ENCODE results near the gene DCLK3.

Gene DCLK3, protein sequence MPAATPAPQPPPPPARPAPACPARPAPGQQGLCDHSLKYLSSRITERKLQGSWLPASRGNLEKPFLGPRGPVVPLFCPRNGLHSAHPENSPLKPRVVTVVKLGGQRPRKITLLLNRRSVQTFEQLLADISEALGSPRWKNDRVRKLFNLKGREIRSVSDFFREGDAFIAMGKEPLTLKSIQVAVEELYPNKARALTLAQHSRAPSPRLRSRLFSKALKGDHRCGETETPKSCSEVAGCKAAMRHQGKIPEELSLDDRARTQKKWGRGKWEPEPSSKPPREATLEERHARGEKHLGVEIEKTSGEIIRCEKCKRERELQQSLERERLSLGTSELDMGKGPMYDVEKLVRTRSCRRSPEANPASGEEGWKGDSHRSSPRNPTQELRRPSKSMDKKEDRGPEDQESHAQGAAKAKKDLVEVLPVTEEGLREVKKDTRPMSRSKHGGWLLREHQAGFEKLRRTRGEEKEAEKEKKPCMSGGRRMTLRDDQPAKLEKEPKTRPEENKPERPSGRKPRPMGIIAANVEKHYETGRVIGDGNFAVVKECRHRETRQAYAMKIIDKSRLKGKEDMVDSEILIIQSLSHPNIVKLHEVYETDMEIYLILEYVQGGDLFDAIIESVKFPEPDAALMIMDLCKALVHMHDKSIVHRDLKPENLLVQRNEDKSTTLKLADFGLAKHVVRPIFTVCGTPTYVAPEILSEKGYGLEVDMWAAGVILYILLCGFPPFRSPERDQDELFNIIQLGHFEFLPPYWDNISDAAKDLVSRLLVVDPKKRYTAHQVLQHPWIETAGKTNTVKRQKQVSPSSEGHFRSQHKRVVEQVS
- total RNA-seq: 0 to 0.06 (median 0) reads per million in 9 experiments

- H3K27ac Mint-ChIP-seq: no peak within 1 kb of the TSS
- H3K9me3 Mint-ChIP-seq: no peaks in the 10 kb centered on the region
- peaks cover 5 to 7% of the 10 kb centered on the region in 2 donors for H3K4me1 Mint-ChIP-seq (ENCODE audit: low read depth in 2 of 2)
- no peaks in the 10 kb centered on the region for H3K36me3 Mint-ChIP-seq (ENCODE audit: insufficient read depth)
- DNase-seq (no peak), ATAC-seq (replicated peaks) (no peak)
- H3K4me3 Mint-ChIP-seq: peak within 1 kb of the TSS; percentile 48 to 66
- peaks cover 76 to 92% of the 10 kb centered on the region in 2 donors for H3K27me3 Mint-ChIP-seq
Observed at GRCh38 chr3:36763850-36764703, at the start of gene DCLK3. DCLK3 (minus strand) TSS chr3:36764553; CDS start chr3:36764263, 290 bp downstream.

GRCh38 chr3:36813305-36813704, 49.0 kb upstream of the DCLK3 start:
- DNase-seq: no peak
- peaks cover under 1 to 5% of the 10 kb centered on the region in 2 donors for H3K27me3 Mint-ChIP-seq
- no peaks in the 10 kb centered on the region for H3K36me3 Mint-ChIP-seq (ENCODE audit: insufficient read depth)
- peak overlapping the region in 1 of 2 donors; percentile 50 for H3K27ac Mint-ChIP-seq
- no peak for ATAC-seq (replicated peaks)
- no peaks in the 10 kb centered on the region for H3K9me3 Mint-ChIP-seq
- H3K4me1 Mint-ChIP-seq (ENCODE audit: low read depth in 2 of 2): peaks cover 0 to 1% of the 10 kb centered on the region in 2 donors
- H3K4me3 Mint-ChIP-seq: no peak overlapping the region

DNA sequence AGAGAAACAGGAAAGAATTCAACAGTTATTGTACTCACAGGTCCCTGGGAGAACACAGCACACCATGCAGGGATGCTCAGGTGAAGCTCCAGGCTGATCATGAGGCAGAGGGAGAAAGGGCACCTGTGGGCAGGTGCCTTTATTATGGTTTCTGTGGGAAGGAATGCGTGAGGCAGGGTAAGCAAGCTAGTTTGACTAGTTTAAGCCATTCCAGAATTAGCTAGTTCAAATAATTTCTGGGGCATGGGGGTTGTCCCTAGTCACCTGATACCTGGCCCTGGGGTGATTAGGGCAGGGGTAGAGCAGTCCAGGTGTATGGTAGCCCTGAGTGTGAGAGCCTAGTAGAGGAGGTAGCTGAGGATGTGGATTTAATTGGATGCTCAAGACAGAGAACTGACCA, 47.9 kb upstream of the DCLK3 start:
- Mint-ChIP-seq H3K27ac (no peak overlapping the region), H3K9me3 (no peaks in the 10 kb centered on the region), H3K4me1 (ENCODE audit: low read depth in 2 of 2) (peaks cover 0 to 1% of the 10 kb centered on the region in 2 donors), H3K4me3 (no peak overlapping the region), H3K36me3 (ENCODE audit: insufficient read depth) (no peaks in the 10 kb centered on the region), H3K27me3 (peaks cover 11 to 12% of the 10 kb centered on the region in 2 donors)
- no peak for DNase-seq
- ATAC-seq (replicated peaks): no peak

- Mint-ChIP-seq H3K4me3 (no peak overlapping the region), H3K27me3 (peaks cover 16 to 17% of the 10 kb centered on the region in 2 donors), H3K4me1 (ENCODE audit: low read depth in 2 of 2) (no peaks in the 10 kb centered on the region), H3K27ac (no peak overlapping the region), H3K9me3 (no peaks in the 10 kb centered on the region), H3K36me3 (ENCODE audit: insufficient read depth) (no peaks in the 10 kb centered on the region)
- DNase-seq (no peak), ATAC-seq (replicated peaks) (no peak)
Observed at GRCh38 chr3:36811768-36812167, 47.4 kb upstream of the DCLK3 start.

DNA sequence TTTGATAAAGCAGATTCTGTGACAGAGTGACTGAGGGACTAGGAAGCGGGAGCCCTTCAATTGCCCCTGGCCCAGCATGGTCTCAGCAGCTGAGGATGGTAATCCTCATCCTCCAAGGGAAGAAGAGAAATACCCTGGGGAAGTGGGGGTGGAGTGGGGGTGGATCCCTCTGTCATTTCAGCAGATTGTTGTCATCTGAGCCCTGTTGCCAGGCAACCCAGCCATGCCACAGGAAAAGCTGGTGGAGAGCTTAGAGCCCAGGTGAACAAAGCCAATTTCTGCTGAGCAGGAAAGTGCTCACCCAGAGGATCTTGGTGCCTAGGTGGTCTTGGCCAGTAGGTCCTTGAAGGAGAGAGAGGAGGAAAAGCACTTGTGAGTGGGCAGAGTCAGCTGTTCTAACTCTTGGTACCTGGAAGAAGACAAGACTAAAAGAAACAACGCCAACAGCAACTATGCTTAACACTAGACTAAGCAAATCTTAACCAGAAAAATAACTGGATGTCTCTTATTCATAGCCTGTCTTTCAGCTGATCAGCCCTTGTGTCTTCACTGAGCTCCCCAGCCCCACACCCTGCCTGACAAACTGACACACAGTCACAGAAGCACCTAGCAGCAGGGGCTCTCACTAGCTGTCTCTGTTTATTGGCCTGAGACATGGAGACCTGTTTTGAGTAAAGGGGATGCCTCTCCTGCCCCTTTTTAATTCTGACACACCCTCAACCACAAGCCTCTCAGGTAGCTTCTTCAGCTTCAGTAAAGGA, 40.1 kb upstream of the DCLK3 start:
- Mint-ChIP-seq H3K4me1 (ENCODE audit: low read depth in 2 of 2) (no peaks in the 10 kb centered on the region), H3K27me3 (peaks cover 58 to 67% of the 10 kb centered on the region in 2 donors), H3K4me3 (no peak overlapping the region), H3K9me3 (no peaks in the 10 kb centered on the region), H3K36me3 (ENCODE audit: insufficient read depth) (no peaks in the 10 kb centered on the region), H3K27ac (no peak overlapping the region)
- ATAC-seq (replicated peaks) (no peak), DNase-seq (no peak)

GRCh38 chr3:36803091-36803791, 38.9 kb upstream of the DCLK3 start:
- Mint-ChIP-seq H3K4me1 (ENCODE audit: low read depth in 2 of 2) (no peaks in the 10 kb centered on the region), H3K36me3 (ENCODE audit: insufficient read depth) (no peaks in the 10 kb centered on the region), H3K9me3 (no peaks in the 10 kb centered on the region), H3K4me3 (no peak overlapping the region), H3K27me3 (peaks cover 52 to 66% of the 10 kb centered on the region in 2 donors), H3K27ac (no peak overlapping the region)
- no peak for ATAC-seq (replicated peaks)
- DNase-seq: no peak

DNA sequence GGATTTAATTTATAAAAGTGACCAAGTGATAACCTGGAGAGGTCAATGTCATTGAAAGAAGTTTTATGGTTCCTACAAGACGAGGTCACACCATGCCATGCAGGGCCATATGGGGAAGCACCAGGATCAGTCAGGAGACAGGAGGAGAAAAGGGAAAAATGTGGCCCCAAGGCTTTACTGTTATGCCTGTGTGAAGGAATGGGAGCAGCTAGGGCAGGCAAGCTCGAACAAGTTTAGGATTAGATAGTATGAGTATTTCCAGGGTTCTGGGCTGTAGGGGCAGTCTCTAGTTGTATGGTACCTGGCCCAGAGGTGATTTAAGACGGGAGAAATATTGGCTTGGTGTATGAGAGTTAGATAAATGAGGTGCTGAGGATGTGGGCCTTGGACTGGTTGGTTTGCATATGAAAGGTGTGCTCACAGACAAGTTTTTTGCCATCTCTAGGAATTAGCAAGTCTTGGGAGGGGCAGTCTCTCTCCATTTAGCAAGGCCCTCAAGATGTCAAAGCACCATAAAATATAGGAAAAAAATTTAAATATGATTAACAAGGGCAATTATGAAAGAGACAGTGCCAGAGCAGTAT, 36.3 kb upstream of the DCLK3 start:
- no peaks in the 10 kb centered on the region for H3K9me3 Mint-ChIP-seq
- H3K4me1 Mint-ChIP-seq (ENCODE audit: low read depth in 2 of 2): no peaks in the 10 kb centered on the region
- no peak overlapping the region for H3K4me3 Mint-ChIP-seq
- ATAC-seq (replicated peaks) (no peak), DNase-seq (no peak)
- H3K27ac Mint-ChIP-seq: no peak overlapping the region
- peaks cover 31 to 43% of the 10 kb centered on the region in 2 donors for H3K27me3 Mint-ChIP-seq
- no peaks in the 10 kb centered on the region for H3K36me3 Mint-ChIP-seq (ENCODE audit: insufficient read depth)

GRCh38 chr3:36796881-36797280, 32.5 kb upstream of the DCLK3 start:
- H3K27ac Mint-ChIP-seq: no peak overlapping the region
- H3K9me3 Mint-ChIP-seq: no peaks in the 10 kb centered on the region
- H3K4me1 Mint-ChIP-seq (ENCODE audit: low read depth in 2 of 2): no peaks in the 10 kb centered on the region
- peaks cover 22 to 24% of the 10 kb centered on the region in 2 donors for H3K27me3 Mint-ChIP-seq
- ATAC-seq (replicated peaks): no peak
- H3K36me3 Mint-ChIP-seq (ENCODE audit: insufficient read depth): no peaks in the 10 kb centered on the region
- H3K4me3 Mint-ChIP-seq: no peak overlapping the region
- no peak for DNase-seq

- DNase-seq (no peak), ATAC-seq (replicated peaks) (no peak)
- no peak overlapping the region for H3K4me3 Mint-ChIP-seq
- H3K36me3 Mint-ChIP-seq (ENCODE audit: insufficient read depth): no peaks in the 10 kb centered on the region
- no peaks in the 10 kb centered on the region for H3K4me1 Mint-ChIP-seq (ENCODE audit: low read depth in 2 of 2)
- peaks cover 23 to 24% of the 10 kb centered on the region in 2 donors for H3K27me3 Mint-ChIP-seq
- no peak overlapping the region for H3K27ac Mint-ChIP-seq
- H3K9me3 Mint-ChIP-seq: no peaks in the 10 kb centered on the region
Observed at GRCh38 chr3:36796161-36796560, 31.8 kb upstream of the DCLK3 start.

DNA sequence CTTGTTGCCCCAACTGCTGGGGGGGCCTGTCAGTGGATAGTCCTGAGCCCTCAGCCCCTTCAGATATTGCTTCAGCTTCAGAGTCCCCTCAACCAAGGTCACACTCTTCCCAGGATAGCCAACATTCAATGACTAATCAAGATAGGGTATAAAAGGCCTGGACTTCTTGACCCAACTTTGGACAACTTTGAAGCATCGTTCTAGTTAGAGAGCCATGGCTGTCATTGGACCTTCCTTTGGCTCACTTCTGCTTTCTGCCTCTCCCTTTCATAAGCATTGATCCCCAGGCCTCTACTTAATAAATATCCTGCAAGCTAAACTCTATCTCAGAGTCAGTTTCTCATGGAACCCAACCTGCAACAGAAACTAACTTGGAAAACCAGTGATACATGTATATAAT, 31.3 kb upstream of the DCLK3 start:
- Mint-ChIP-seq H3K27ac (no peak overlapping the region), H3K4me3 (no peak overlapping the region), H3K4me1 (ENCODE audit: low read depth in 2 of 2) (no peaks in the 10 kb centered on the region), H3K36me3 (ENCODE audit: insufficient read depth) (no peaks in the 10 kb centered on the region), H3K9me3 (no peaks in the 10 kb centered on the region), H3K27me3 (peaks cover 22 to 24% of the 10 kb centered on the region in 2 donors)
- DNase-seq (no peak), ATAC-seq (replicated peaks) (no peak)

- no peak for ATAC-seq (replicated peaks)
- H3K36me3 Mint-ChIP-seq (ENCODE audit: insufficient read depth): no peaks in the 10 kb centered on the region
- no peak for DNase-seq
Observed at GRCh38 chr3:36792342-36792741, 28.0 kb upstream of the DCLK3 start.

DNA sequence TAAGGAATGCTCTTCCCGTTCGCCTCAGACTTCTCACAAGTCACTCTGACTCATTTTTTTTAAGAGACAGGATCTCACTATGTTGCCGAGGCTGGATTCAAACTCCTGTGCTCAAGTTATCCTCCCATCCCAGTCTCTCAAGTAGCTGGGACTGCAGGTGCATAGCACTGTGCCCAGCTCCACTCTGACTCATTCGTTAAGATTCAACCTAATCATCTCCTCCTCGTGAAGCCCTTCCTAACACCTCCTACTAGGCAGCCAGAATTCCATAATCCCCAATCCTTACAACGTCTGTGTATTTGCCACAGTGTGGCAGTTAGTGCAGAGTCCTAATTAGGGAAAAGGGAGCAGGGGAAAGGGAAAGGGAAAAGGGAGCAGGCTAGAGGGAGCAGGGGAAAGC, 26.4 kb upstream of the DCLK3 start:
- Mint-ChIP-seq H3K27ac (no peak overlapping the region), H3K27me3 (peaks cover 17 to 23% of the 10 kb centered on the region in 2 donors), H3K36me3 (ENCODE audit: insufficient read depth) (no peaks in the 10 kb centered on the region)

More at GRCh38 chr3:36792342-36792741, 28.0 kb upstream of the DCLK3 start:
- H3K4me1 Mint-ChIP-seq (ENCODE audit: low read depth in 2 of 2): no peaks in the 10 kb centered on the region
- no peak overlapping the region for H3K4me3 Mint-ChIP-seq
- peaks cover 17 to 23% of the 10 kb centered on the region in 2 donors for H3K27me3 Mint-ChIP-seq
- no peak overlapping the region for H3K27ac Mint-ChIP-seq
- H3K9me3 Mint-ChIP-seq: no peaks in the 10 kb centered on the region

More for the DNA sequence above, 26.4 kb upstream of the DCLK3 start:
- no peak overlapping the region for H3K4me3 Mint-ChIP-seq
- ATAC-seq (replicated peaks) (no peak), DNase-seq (no peak)
- H3K9me3 Mint-ChIP-seq: no peaks in the 10 kb centered on the region
- H3K4me1 Mint-ChIP-seq (ENCODE audit: low read depth in 2 of 2): no peaks in the 10 kb centered on the region
